H9 (cell line): ENCODE measurements around the gene CBX5. TPM values are rescaled to one million over a fixed set of nuclear protein-coding genes. Genes with fewer than 3 reads are reported as not detected.

Source experiments
- DNase-seq: peaks from one replicate; pipeline ENCODE4 v3.0.0-alpha.2; 2017
- H2AFZ ChIP-seq: one replicate; pipeline ENCODE4 v1.6.1; 2013; ENCODE audit warnings: mild to moderate bottlenecking, low read length, control low read depth, moderate library complexity
- H2AK5ac ChIP-seq: 2 replicates; pipeline ENCODE4 v1.6.1; 2013; ENCODE audit warnings: low read length, control low read depth, mixed read lengths; ENCODE audit not compliant: insufficient read length
- H2BK120ac ChIP-seq: one replicate; pipeline ENCODE4 v1.6.1; 2013; ENCODE audit warnings: low read depth, mild to moderate bottlenecking, low read length, control low read depth, inconsistent platforms; ENCODE audit not compliant: poor library complexity, severe bottlenecking
- H2BK12ac ChIP-seq: 2 replicates; pipeline ENCODE4 v1.6.1; 2013; ENCODE audit warnings: low read length, control low read depth, mixed read lengths, low read depth; ENCODE audit not compliant: insufficient read length
- H2BK15ac ChIP-seq: 2 replicates; pipeline ENCODE4 v1.6.1; 2013; ENCODE audit warnings: low read depth, low read length, control low read depth
- H2BK20ac ChIP-seq: one replicate; pipeline ENCODE4 v1.6.1; 2013; ENCODE audit warnings: low read depth, mild to moderate bottlenecking, low read length, control low read depth, inconsistent platforms; ENCODE audit not compliant: poor library complexity, severe bottlenecking
- H2BK5ac ChIP-seq: 2 replicates; pipeline ENCODE4 v1.6.1; 2013; ENCODE audit warnings: low read length, control low read depth, mixed read lengths; ENCODE audit not compliant: insufficient read length
- H3K14ac ChIP-seq: 2 replicates; pipeline ENCODE4 v1.6.1; 2013; ENCODE audit warnings: low read length, control low read depth; ENCODE audit not compliant: insufficient read depth
- H3K18ac ChIP-seq: 2 replicates; pipeline ENCODE4 v1.6.1; 2013; ENCODE audit warnings: low read depth, mild to moderate bottlenecking, mixed read lengths, low read length, control low read depth; ENCODE audit not compliant: insufficient read length
- H3K23ac ChIP-seq: 2 replicates; pipeline ENCODE4 v1.6.1; 2013; ENCODE audit warnings: low read length, control low read depth, mixed read lengths, low read depth; ENCODE audit not compliant: insufficient read length
- H3K23me2 ChIP-seq: 2 replicates; pipeline ENCODE4 v1.6.1; 2013; ENCODE audit warnings: low read depth, mild to moderate bottlenecking, mixed read lengths, low read length, control low read depth; ENCODE audit not compliant: insufficient read length, poor library complexity, severe bottlenecking
- H3K27ac ChIP-seq: 2 replicates; pipeline ENCODE4 v1.5.1; 2013; ENCODE audit warnings: low read length, control low read depth, mixed read lengths, low read depth; ENCODE audit not compliant: insufficient read length
- H3K27me3 ChIP-seq: 2 replicates; pipeline ENCODE4 v1.6.1; 2013; ENCODE audit warnings: low read length, control low read depth, inconsistent platforms; ENCODE audit not compliant: insufficient read depth
- H3K4ac ChIP-seq: 2 replicates; pipeline ENCODE4 v1.6.1; 2013; ENCODE audit warnings: low read depth, mild to moderate bottlenecking, control low read depth, inconsistent platforms, low read length, moderate library complexity
- H3K4me1 ChIP-seq: 2 replicates; pipeline ENCODE4 v1.6.1; 2013; ENCODE audit warnings: low read length, control low read depth, inconsistent platforms; ENCODE audit not compliant: insufficient read depth
- H3K4me2 ChIP-seq: 2 replicates; pipeline ENCODE4 v1.6.1; 2013; ENCODE audit warnings: low read length, control low read depth, mixed read lengths; ENCODE audit not compliant: insufficient read length, insufficient read depth
- H3K56ac ChIP-seq: 2 replicates; pipeline ENCODE4 v1.6.1; 2013; ENCODE audit warnings: low read depth, mild to moderate bottlenecking, mixed read lengths, low read length, control low read depth; ENCODE audit not compliant: insufficient read length
- H3K79me1 ChIP-seq: 2 replicates; pipeline ENCODE4 v1.6.1; 2013; ENCODE audit warnings: low read depth, mild to moderate bottlenecking, moderate library complexity, low read length, control low read depth, inconsistent platforms; ENCODE audit not compliant: insufficient read depth, poor library complexity, severe bottlenecking
- H3K79me2 ChIP-seq: 2 replicates; pipeline ENCODE4 v1.6.1; 2013; ENCODE audit warnings: low read length, control low read depth, inconsistent platforms; ENCODE audit not compliant: insufficient read depth
- H3K9ac ChIP-seq: 2 replicates; pipeline ENCODE4 v1.6.1; 2013; ENCODE audit warnings: low read length, control low read depth, mixed read lengths; ENCODE audit not compliant: insufficient read length; ENCODE audit errors: extremely low read depth
- H3K9me3 ChIP-seq: one replicate; pipeline ENCODE4 v1.6.1; 2013; ENCODE audit warnings: low read depth, low read length, inconsistent platforms; ENCODE audit not compliant: control insufficient read depth
- H3T11ph ChIP-seq: one replicate; pipeline ENCODE4 v1.6.1; 2013; ENCODE audit warnings: mild to moderate bottlenecking, low read length, control low read depth, inconsistent platforms
- H4K20me1 ChIP-seq: one replicate; pipeline ENCODE4 v1.6.1; 2013; ENCODE audit not compliant: control insufficient read depth, insufficient read length, insufficient read depth
- H4K5ac ChIP-seq: 2 replicates; pipeline ENCODE4 v1.6.1; 2013; ENCODE audit warnings: low read depth, mild to moderate bottlenecking, mixed read lengths, low read length, control low read depth; ENCODE audit not compliant: insufficient read length
- H4K8ac ChIP-seq: replicated peaks from 2 replicates; pipeline ENCODE4 v1.6.1; 2013; ENCODE audit warnings: low read length, control low read depth, mixed read lengths, low read depth; ENCODE audit not compliant: insufficient read length
- H4K91ac ChIP-seq: 2 replicates; pipeline ENCODE4 v1.6.1; 2013; ENCODE audit warnings: low read depth, mild to moderate bottlenecking, moderate library complexity, mixed read lengths, low read length, control low read depth; ENCODE audit not compliant: insufficient read length
- H3K27ac Mint-ChIP-seq, 3 experiments: 2 replicates in 2 of 3; 3 replicates in 1 of 3; pipeline ENCODE4 v1.8.0; 2020 to 2021; ENCODE audit warnings: mixed read lengths in 3 of 3, mild to moderate bottlenecking in 1 of 3, moderate library complexity in 1 of 3
- H3K27me3 Mint-ChIP-seq: 2 replicates; pipeline ENCODE4 v1.8.0; 2021; ENCODE audit warnings: low read depth, mild to moderate bottlenecking, moderate library complexity, mixed read lengths
- H3K36me3 Mint-ChIP-seq, 3 experiments: 2 replicates in 2 of 3; 3 replicates in 1 of 3; pipeline ENCODE4 v1.8.0; 2020 to 2021; ENCODE audit warnings: low read depth in 3 of 3, mixed read lengths in 3 of 3; ENCODE audit not compliant: insufficient read depth in 1 of 3
- H3K4me1 Mint-ChIP-seq, 2 experiments: 2 replicates each; pipeline ENCODE4 v1.8.0; 2020; ENCODE audit warnings: mixed read lengths in 2 of 2
- H3K4me3 Mint-ChIP-seq, 2 experiments: 2 replicates in 1 of 2; 3 replicates in 1 of 2; pipeline ENCODE4 v1.8.0; 2020 to 2021; ENCODE audit warnings: mild to moderate bottlenecking in 2 of 2, mixed read lengths in 2 of 2, moderate library complexity in 1 of 2
- H3K9me3 Mint-ChIP-seq, 2 experiments: 2 replicates in 1 of 2; 3 replicates in 1 of 2; pipeline ENCODE4 v1.8.0; 2020; ENCODE audit warnings: mild to moderate bottlenecking in 2 of 2, mixed read lengths in 2 of 2, moderate library complexity in 1 of 2
- WGBS: extraction: QIAGEN DNeasy Blood & Tissue Kit; methylation state at CpG from one replicate; pipeline ENCODE4 v1.1.7; 2013; ENCODE audit warnings: missing lambda C conversion rate, low lambda C conversion rate, mixed read lengths; ENCODE audit not compliant: insufficient read length; ENCODE audit errors: extremely low coverage; 5-methylcytosine and 5-hydroxymethylcytosine counted together
- total RNA-seq: library from RNA; stranded (reverse); gene quantifications from 2 replicates; pipeline ENCODE4 v1.2.1, GENCODE V29; 2021
- TF ChIP-seq, protein P1 (sequence below): fragments of 200-600 bp; sonication (generic); conservative IDR thresholded peaks from 3 replicates; pipeline ENCODE4 v1.8.0; 2021; ENCODE audit warnings: antibody characterized with exemption, mild to moderate bottlenecking

CBX5 gene
- total RNA-seq, 1 experiment from 2014 or later, result 206 TPM

DNA sequence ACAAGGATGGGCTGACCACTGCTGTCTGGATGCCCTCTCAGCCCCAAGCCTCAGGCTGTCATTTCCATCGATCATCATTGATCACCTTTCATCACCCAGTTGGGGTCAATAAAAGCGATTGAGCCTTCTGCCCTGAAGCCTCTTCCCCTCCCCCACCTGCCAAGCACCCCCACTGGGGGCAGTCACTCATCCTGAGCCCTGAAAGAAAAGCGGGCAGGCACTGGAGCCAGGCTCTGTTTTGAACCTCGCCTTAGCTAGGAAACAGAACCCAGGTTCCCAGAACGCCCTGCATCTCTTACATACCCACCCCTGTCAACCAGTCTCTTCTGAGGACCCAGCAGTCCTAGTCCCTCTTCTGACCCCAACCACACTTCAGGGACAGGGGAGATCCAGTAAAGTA is 96.9 kb downstream of the CBX5 start:
- Mint-ChIP-seq H3K4me1 (peaks cover 4 to 15% of the 10 kb centered on the region in 2 experiments), H3K36me3 (peaks cover 0 to 16% (median 6%) of the 10 kb centered on the region in 3 experiments; a peak in 5 of 7 replicates), H3K27me3 (peaks cover 4% of the 10 kb centered on the region; the same call in 1 of the 2 replicates), H3K4me3 (no peak overlapping the region), H3K27ac (no peak overlapping the region; a peak in 1 of 7 replicates), H3K9me3 (no peaks in the 10 kb centered on the region)
- no peak overlapping the region for H3K56ac ChIP-seq
- no peak overlapping the region for H4K8ac ChIP-seq
- H3K27me3 ChIP-seq, result peaks cover 2% of the 10 kb centered on the region; the same call in 1 of the 2 replicates
- no peak overlapping the region for H4K5ac ChIP-seq
- no peak overlapping the region for H2BK120ac ChIP-seq
- no peak overlapping the region for H2AK5ac ChIP-seq
- no peak overlapping the region for H3K27ac ChIP-seq
- no peak overlapping the region for H4K91ac ChIP-seq
- H3K23me2 ChIP-seq, result no peaks in the 10 kb centered on the region
- H2BK12ac ChIP-seq, result no peak overlapping the region
- no peak overlapping the region for H3K23ac ChIP-seq
- WGBS, result no CpG with 5 or more reads among the region's 5 CpGs
- H2BK5ac ChIP-seq, result no peak overlapping the region
- no peak for DNase-seq
- H3K4me2 ChIP-seq, result no peak overlapping the region
- no peak overlapping the region for H3K14ac ChIP-seq
- no peak overlapping the region for H3K18ac ChIP-seq
- TF ChIP-seq, protein P1, sequence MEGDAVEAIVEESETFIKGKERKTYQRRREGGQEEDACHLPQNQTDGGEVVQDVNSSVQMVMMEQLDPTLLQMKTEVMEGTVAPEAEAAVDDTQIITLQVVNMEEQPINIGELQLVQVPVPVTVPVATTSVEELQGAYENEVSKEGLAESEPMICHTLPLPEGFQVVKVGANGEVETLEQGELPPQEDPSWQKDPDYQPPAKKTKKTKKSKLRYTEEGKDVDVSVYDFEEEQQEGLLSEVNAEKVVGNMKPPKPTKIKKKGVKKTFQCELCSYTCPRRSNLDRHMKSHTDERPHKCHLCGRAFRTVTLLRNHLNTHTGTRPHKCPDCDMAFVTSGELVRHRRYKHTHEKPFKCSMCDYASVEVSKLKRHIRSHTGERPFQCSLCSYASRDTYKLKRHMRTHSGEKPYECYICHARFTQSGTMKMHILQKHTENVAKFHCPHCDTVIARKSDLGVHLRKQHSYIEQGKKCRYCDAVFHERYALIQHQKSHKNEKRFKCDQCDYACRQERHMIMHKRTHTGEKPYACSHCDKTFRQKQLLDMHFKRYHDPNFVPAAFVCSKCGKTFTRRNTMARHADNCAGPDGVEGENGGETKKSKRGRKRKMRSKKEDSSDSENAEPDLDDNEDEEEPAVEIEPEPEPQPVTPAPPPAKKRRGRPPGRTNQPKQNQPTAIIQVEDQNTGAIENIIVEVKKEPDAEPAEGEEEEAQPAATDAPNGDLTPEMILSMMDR, result no peak
- no peaks in the 10 kb centered on the region for H3K4me1 ChIP-seq
- H2BK20ac ChIP-seq, result no peak overlapping the region
- H3T11ph ChIP-seq, result no peak overlapping the region
- H2AFZ ChIP-seq, result no peak overlapping the region
- no peaks in the 10 kb centered on the region for H3K79me1 ChIP-seq
- H3K9me3 ChIP-seq, result no peaks in the 10 kb centered on the region
- H4K20me1 ChIP-seq, result no peaks in the 10 kb centered on the region
- no peak overlapping the region for H3K4ac ChIP-seq
- no peak overlapping the region for H2BK15ac ChIP-seq
- no peak overlapping the region for H3K9ac ChIP-seq
- no peaks in the 10 kb centered on the region for H3K79me2 ChIP-seq
